Left lobe of liver (tissue), 2 donors: ENCODE data around the gene NUP214. TPM values are rescaled to one million over a fixed set of nuclear protein-coding genes. Genes with fewer than 3 reads are reported as not detected.
"Not testable (repeated sequence)": the region's sequence is repeated elsewhere in the genome, so short reads cannot be mapped to it uniquely, and the experiment has no call there.

ENCODE experiments used
- ATAC-seq: fragments of 200-7000 bp; cut with Tn5 transposase; one replicate; pipeline ENCODE4 v1.9.1; 2020; ENCODE audit warnings: mild to moderate bottlenecking, moderate library complexity
- DNase-seq: peaks from one replicate; pipeline ENCODE4 v3.0.0-alpha.2; 2020; ENCODE audit warnings: low spot score
- total RNA-seq: library from RNA; stranded (reverse); gene quantifications from one replicate; pipeline ENCODE4 v1.2.1, GENCODE V29; 2021
- donor health status: DM: no; HTN: no; CAD: no; lungs with moderate emphysema.
- donor health status: DM: no; HTN: yes; CAD: no.

NUP214 gene
- total RNA-seq, 1 donor from 2014 or later, result 21.9 TPM

DNA sequence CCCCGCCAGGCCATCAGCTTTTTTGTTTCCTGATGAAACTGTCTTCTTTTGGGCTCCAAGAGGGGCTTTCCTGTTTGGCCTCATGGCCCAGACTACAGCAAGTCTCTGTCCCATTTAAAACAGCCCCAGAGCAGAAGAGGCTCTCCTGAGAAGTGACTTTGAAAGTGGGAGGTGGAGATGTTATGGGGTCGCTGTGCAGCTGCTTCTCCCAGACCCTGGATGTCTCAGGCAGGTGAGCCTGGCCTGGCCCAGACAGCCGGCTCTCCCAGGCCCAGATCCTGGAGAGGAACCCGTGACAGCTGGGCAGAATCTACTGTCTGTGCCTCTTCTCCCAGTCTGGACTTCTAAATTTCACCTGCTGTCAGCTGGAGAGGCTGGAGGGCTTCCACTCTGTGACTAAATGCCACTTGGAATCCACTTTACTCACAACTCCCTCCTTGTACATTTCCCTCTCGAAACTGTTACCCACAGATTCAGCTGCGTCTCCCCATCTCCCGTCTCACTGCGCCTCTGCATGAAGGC lies 130.4 kb downstream of the NUP214 start:
- ATAC-seq (no peak), DNase-seq (no peak)

- DNase-seq (no peak), ATAC-seq (no peak)
These were observed 132.1 kb downstream of the NUP214 start for GRCh38 chr9:131257266-131258025.

GRCh38 chr9:131258186-131258585 lies 132.8 kb downstream of the NUP214 start:
- ATAC-seq, result no peak
- no peak for DNase-seq

- ATAC-seq (no peak), DNase-seq (no peak)
These were observed 133.5 kb downstream of the NUP214 start for GRCh38 chr9:131258698-131259431.

DNA sequence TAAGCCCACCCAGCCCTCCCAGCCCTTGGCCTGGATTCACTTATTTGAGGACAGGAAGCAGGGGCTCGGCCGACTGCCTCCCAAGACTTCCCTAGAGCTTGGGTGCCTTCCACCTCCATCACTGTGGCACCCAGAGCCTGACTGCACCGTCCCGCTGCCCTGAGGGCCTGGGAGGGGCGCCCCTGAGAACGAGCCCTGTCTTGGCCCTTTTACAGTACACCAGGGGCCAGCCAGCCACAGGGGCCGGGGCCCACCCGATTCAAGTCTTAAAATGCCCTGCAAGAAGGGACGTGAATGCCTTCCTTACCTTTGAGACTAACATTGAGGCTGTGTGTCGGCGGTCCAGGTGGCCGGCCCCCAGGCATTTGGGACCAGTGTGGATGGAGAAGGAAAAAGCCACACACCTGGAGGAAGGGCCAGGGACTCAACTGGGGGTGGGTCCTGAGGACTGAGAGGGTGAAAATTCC lies 134.1 kb downstream of the NUP214 start:
- DNase-seq (no peak), ATAC-seq (no peak)

DNA sequence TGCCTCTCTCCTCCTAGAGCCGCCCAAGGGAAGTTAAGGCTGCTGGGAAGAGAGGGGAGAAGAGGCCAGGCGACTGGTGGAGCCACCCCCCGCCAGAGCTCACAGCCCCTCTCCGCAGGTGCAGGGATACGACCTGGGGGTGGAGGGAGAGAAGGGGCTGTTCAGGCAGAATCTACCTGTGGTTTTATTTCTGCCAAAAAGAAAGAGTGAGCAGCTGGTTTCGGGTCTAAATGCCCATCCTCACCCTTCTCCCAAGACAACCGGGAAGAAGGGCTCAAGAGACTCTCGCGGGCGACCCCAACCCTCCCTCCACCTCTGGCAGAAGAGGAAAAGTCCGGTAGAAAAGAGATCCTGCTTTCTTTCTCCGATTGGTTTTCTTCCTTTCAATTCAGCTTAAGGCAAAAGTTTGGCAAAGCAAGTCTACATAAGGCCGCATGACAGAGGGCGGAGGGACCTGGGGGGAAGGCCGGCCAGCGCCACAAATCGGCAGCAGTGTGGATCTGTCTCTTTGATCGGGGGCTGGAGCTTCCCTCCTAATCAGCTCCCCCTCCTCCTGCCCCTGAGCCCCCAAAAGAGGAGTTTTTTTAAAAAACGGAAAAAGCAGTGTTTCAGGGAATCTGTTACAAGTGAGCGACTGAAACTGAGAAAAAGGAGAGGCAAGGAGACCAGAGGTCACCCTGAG lies 134.7 kb downstream of the NUP214 start:
- ATAC-seq, result no peak
- DNase-seq, result no peak

GRCh38 chr9:131260751-131261452 lies 135.5 kb downstream of the NUP214 start:
- DNase-seq, result no peak
- no peak for ATAC-seq

- ATAC-seq (no peak), DNase-seq (no peak)
These were observed 137.1 kb downstream of the NUP214 start for GRCh38 chr9:131262327-131263032.

DNA sequence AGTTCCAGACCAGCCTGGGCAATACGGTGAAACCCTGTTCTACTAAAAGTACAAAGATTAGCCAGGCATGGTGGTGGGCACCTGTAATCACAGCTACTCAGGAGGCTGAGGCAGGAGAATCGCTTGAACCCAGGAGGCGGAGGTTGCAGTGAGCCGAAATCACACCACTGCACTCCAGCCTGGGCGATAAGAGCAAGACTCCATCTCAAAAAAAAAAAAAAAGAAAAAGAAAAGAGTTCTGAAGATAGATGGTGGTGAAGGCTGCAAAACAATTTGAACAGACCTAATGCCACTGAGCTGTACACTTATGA lies 137.6 kb downstream of the NUP214 start:
- ATAC-seq, DNase-seq: not testable (repeated sequence)

- DNase-seq, result no peak
- ATAC-seq, result no peak
These were observed 138.3 kb downstream of the NUP214 start for GRCh38 chr9:131263701-131264100.

DNA sequence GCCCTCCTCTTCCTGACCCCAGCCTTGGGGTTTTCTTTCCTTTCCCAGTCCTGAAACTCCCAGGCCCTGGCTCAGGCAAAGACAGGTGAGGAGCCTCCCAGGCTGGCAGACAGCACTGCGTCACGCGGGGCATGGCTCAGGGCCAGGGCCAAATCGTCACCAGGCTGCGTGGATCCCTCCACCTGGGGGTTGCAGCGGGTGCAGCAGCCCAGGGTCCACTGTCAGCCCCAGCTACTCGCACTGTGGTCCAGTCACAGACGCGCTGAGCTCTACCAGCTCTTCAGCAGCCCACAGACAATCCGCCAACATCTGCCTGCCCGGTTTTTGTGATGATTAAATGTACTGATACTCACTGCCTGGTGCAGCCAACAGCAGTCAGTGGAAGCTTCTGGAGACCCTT lies 138.8 kb downstream of the NUP214 start:
- no peak for ATAC-seq
- DNase-seq, result no peak

- DNase-seq, result no peak
- ATAC-seq, result peak; percentile 10
These were observed 141.2 kb downstream of the NUP214 start for GRCh38 chr9:131266266-131267229.

DNA sequence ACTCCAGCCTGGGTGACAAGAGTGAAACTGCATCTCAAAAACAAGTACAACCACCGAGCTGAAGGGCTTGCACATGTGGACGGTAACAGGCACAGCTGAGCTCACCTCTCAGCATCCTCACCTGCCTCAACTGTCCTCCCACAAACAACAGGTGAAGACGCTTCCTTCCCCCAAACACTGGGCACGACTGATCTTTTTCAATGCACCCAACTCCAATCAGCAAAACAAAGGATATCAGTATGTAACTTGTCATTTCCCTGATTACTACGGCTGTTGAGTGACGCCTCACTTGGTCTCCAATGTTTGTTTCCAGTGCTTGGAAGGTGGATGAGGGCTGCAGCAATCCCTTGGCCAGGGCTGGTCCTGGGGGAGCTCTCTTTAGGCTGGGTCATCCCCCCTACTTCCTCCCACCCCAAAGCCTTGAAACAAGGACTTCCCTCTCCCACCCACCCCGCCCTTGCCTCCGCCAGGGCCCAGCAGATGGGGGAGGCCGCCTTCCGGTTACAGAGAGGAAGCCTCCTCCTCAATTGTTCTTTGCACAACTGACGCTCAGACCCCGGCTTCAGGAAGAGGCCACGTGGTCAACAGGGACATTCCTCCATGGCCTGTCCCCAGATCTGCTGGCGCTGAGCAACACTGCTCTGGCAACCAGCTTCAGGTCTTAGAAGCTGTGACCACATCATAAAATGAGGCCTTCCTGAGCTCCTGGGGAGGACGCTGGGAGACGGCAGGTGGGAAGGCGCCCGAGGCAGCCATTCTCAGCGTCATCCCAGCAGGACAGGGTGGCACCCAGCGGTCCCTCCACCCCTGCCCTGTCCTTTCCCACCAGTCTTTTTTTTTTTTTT lies 145.0 kb downstream of the NUP214 start:
- ATAC-seq (peak; percentile 61), DNase-seq (no peak)

GRCh38 chr9:131271016-131271273 lies 145.6 kb downstream of the NUP214 start:
- not testable (repeated sequence) for DNase-seq, ATAC-seq

- no peak for DNase-seq
- no peak for ATAC-seq
These were observed 146.1 kb downstream of the NUP214 start for GRCh38 chr9:131271506-131271931.

GRCh38 chr9:131272212-131272611 lies 146.8 kb downstream of the NUP214 start:
- ATAC-seq (no peak), DNase-seq (no peak)

- DNase-seq (no peak), ATAC-seq (no peak)
These were observed 147.9 kb downstream of the NUP214 start for GRCh38 chr9:131273146-131273855.
